Left ventricle myocardium inferior (tissue), 1 donor: ENCODE results near the gene CRHR1. TPM values are rescaled to one million over a fixed set of nuclear protein-coding genes. Genes with fewer than 3 reads are reported as not detected.
A peak's percentile ranks its signal among the peaks of the same experiment; 100 is the strongest.

Source experiments
- DNase-seq: peaks from one replicate; pipeline ENCODE4 v3.0.0-alpha.2; 2020
- H3K27ac ChIP-seq: fragments of 200-600 bp; replicated peaks from 2 replicates; pipeline ENCODE4 v1.8.0; 2021
- H3K27me3 ChIP-seq: fragments of 200-600 bp; 2 replicates; pipeline ENCODE4 v1.8.0; 2021; ENCODE audit warnings: low read depth
- H3K36me3 ChIP-seq: fragments of 200-600 bp; 2 replicates; pipeline ENCODE4 v1.8.0; 2021
- H3K4me1 ChIP-seq: fragments of 200-600 bp; 2 replicates; pipeline ENCODE4 v1.8.0; 2021
- H3K4me3 ChIP-seq: fragments of 200-600 bp; 2 replicates; pipeline ENCODE4 v1.8.0; 2021; ENCODE audit warnings: mild to moderate bottlenecking, moderate library complexity
- H3K9me3 ChIP-seq: fragments of 200-600 bp; replicated peaks from 2 replicates; pipeline ENCODE4 v1.8.0; 2021
- intact Hi-C: fragments of 100-400 bp; cut with micrococcal nuclease; formaldehyde crosslinking; loops from one replicate; pipeline ENCODE4 v1.11.0; 2022
- total RNA-seq: library from RNA; stranded (reverse); fragmentation: NEBNext Ultra II Directional; extraction: Animal tissue kit (Norgen Biotek cat#: 25700); gene quantifications from one replicate; pipeline ENCODE4 v1.2.1, GENCODE V29; 2021
- TF ChIP-seq, protein P1 (sequence below): fragments of 200-600 bp; IDR thresholded peaks from 2 replicates; pipeline ENCODE4 v1.8.0; 2021; ENCODE audit warnings: antibody characterized with exemption, mild to moderate bottlenecking, borderline replicate concordance
- donor health status: DM: no; HTN: yes; CAD: no; lungs with severe emphysema.

CRHR1 gene
- total RNA-seq, 1 donor from 2014 or later, result not detected

DNA sequence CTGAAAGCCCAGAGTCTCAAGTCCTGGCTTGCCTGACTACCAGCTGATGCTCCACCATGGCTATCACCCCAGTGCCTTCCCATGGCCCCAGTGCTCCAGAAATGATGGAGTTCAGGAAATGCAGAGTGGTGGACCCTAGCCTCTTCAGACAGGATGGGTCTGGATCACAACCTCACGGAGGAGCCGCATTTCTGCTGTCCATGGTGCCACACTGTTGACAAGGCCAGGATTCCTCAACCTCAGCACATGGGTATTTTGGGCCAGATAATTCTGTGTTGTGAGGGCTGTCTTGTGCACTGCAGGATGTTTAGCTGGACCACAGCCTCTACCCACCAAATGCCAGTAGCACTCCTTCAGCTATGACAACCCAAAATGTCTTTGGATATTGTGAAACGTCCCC is 6.7 kb upstream of the CRHR1 start:
- no peaks in the 10 kb centered on the region for H3K36me3 ChIP-seq
- peaks cover 89% of the 10 kb centered on the region for H3K27me3 ChIP-seq
- H3K4me3 ChIP-seq, result no peak overlapping the region
- H3K27ac ChIP-seq, result no peak overlapping the region
- H3K4me1 ChIP-seq, result peaks cover 6% of the 10 kb centered on the region
- DNase-seq, result no peak
- no peaks in the 10 kb centered on the region for H3K9me3 ChIP-seq
- TF ChIP-seq, protein P1, sequence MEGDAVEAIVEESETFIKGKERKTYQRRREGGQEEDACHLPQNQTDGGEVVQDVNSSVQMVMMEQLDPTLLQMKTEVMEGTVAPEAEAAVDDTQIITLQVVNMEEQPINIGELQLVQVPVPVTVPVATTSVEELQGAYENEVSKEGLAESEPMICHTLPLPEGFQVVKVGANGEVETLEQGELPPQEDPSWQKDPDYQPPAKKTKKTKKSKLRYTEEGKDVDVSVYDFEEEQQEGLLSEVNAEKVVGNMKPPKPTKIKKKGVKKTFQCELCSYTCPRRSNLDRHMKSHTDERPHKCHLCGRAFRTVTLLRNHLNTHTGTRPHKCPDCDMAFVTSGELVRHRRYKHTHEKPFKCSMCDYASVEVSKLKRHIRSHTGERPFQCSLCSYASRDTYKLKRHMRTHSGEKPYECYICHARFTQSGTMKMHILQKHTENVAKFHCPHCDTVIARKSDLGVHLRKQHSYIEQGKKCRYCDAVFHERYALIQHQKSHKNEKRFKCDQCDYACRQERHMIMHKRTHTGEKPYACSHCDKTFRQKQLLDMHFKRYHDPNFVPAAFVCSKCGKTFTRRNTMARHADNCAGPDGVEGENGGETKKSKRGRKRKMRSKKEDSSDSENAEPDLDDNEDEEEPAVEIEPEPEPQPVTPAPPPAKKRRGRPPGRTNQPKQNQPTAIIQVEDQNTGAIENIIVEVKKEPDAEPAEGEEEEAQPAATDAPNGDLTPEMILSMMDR, result no peak
- intact Hi-C loops, result no loop called here

DNA sequence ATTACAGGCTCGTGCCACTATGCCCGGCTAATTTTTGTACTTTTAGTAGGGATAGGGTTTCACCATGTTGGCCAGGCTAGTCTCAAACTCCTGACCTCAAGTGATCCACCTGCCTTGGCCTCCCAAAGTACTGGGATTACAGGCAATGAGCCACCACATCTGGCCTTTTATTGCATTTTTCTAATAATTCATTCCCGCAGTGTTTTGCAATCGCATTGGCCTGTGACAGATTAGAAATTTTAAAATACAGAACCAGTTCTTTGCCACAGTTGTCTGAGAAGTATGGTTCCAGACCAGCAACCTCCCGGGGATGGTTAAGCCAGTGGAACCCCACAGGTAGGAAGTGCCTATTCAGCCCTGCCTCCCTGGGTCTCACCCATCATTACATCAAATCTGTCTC is 3.2 kb upstream of the CRHR1 start:
- peaks cover 92% of the 10 kb centered on the region for H3K27me3 ChIP-seq

DNA sequence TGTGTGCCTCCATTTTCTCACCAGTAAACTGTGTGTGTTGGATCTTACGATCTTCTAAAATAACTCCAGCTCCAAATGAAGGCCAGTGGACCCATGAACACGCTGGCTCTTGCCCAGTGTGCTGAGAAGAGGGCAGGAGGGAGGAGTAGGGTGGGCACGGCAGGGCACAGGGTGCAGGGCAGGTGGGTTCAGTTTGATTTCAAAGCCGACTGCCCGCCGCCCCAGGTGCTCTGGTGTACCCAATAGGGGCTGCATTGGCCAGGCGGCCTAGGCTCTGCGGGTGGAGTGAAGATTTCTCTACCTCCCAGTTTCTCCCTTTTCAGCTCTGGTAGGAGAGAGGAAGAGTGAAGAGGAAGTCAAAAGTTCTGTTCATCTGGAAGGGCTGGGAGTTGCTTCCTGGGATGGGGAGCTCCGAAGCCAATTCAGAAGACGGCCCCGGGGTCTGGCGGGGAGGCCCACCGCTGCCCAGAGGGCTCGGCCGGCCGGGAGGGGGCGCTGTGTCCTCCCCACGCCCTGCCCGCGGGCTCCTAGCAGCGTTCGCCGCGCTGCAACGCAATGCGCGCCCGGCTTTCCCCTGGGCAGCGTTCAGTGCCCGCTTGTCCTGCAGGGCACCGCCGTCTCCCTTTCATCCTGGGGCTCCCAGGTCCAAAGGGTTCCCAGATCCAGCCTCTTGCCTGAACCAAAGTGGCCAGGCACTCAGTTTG is 1.1 kb upstream of the CRHR1 start:
- no peaks in the 10 kb centered on the region for H3K9me3 ChIP-seq
- H3K4me3 ChIP-seq, result peak overlapping the region; percentile 67
- no peaks in the 10 kb centered on the region for H3K36me3 ChIP-seq
- TF ChIP-seq, protein P1, result peak; percentile 53
- intact Hi-C loops, result no loop called here
- no peak overlapping the region for H3K27ac ChIP-seq
- peaks cover 25% of the 10 kb centered on the region for H3K4me1 ChIP-seq
- peaks cover 97% of the 10 kb centered on the region for H3K27me3 ChIP-seq
- DNase-seq, result no peak

More for the DNA sequence above, 3.2 kb upstream of the CRHR1 start:
- Histone ChIP-seq H3K36me3 (no peaks in the 10 kb centered on the region), H3K4me1 (peaks cover 25% of the 10 kb centered on the region), H3K9me3 (no peaks in the 10 kb centered on the region), H3K27ac (no peak overlapping the region), H3K4me3 (no peak overlapping the region)
- TF ChIP-seq, protein P1, result no peak
- no peak for DNase-seq
- intact Hi-C loops, result no loop called here

DNA sequence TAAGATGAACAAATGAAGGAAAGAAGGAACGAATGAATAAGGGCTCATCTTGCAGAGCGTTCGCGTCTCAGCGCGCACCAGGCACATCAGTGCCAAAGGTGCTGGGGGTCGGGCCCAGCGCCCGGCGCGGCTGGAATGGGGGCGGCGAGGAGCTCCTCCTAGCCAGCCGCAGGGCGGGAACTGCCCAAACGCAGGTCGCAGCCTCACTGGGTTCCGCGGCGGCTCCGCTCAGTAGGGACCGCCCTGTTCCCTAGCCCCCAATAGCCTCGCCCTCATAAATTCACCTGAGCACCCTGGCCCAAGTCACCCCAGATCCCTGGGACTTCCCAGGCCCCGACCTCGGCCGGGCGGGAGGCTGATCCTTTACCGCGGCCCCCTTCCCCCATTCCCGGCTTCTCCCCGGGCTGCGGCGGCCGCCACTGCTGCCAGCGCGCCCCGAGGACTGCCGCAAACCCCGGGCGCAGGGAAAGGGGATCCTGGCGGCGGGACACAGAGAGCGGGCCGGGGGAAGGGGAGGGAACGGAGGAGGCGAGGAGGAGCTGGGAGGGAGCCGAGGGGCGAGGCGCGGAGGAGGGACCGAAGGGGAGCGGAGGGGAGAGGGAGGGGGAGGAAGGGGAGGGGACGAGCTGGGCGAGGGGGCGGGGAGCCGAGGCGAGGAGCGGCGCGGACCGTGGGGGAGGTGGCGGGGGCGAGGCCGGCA is 377 bp upstream of the CRHR1 start:
- H3K9me3 ChIP-seq, result no peaks in the 10 kb centered on the region
- H3K4me1 ChIP-seq, result peaks cover 25% of the 10 kb centered on the region
- H3K36me3 ChIP-seq, result no peaks in the 10 kb centered on the region
- TF ChIP-seq, protein P1, result no peak
- H3K4me3 ChIP-seq, result peak overlapping the region; percentile 67
- no peak overlapping the region for H3K27ac ChIP-seq
- intact Hi-C loops, result no loop called here
- peak; percentile 20 for DNase-seq
- peaks cover 97% of the 10 kb centered on the region for H3K27me3 ChIP-seq

DNA sequence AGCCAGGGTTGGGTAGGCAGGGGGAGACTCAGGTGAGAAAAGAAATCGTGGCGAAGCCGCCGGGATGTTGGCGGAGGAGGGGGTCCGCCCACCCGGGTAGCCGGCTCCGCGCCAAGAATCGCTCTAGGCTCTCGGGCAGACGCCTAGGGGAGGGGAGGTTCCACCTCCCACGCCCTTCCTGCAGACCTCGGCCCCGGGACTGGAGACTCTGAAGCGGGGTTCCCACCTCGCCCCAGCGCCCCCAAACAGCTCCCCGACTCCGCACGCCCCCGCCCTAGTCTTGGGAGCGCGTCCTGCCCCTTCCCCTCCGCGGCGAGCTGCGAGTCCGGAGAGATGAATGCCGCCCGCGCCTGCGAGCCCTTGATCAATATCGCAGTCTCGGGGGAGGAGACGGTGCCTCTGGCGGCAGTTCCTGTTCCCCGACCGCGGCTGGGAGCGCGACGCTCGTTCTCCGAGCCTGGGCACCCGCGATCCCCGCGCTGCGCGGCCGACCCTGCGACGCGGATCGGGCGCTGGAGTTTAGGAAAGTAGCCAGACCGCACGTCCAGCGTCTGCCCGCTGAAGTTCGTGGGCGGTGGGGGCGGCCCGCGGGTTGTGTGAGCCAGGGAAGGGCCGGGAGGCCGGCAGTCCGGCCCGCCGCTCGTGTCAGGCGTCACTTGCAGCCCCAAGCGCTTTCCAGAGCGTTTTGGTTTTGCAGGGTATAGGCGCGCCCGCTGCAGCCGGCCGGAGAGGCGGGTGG is 790 bp downstream of the CRHR1 start:
- DNase-seq, result peak; percentile 17
- intact Hi-C loops, result no loop called here
- H3K27ac ChIP-seq, result no peak overlapping the region
- H3K36me3 ChIP-seq, result no peaks in the 10 kb centered on the region
- no peaks in the 10 kb centered on the region for H3K9me3 ChIP-seq
- TF ChIP-seq, protein P1, result no peak
- peaks cover 25% of the 10 kb centered on the region for H3K4me1 ChIP-seq
- peak overlapping the region; percentile 67 for H3K4me3 ChIP-seq
- H3K27me3 ChIP-seq, result peaks cover 100% of the 10 kb centered on the region
